Prostate gland (tissue), 2 donors: ENCODE results near the gene CEP57L1.
A peak's percentile ranks its signal among the peaks of the same experiment; 100 is the strongest.

ENCODE experiments used
- POLR2A ChIP-seq: fragments of 450-650 bp; IDR thresholded peaks from one replicate; pipeline ENCODE4 v1.6.1; 2016; ENCODE audit warnings: antibody characterized with exemption, mild to moderate bottlenecking
- POLR2AphosphoS5 ChIP-seq: sonication (generic); formaldehyde crosslinking; IDR thresholded peaks from one replicate; pipeline ENCODE4 v1.6.1; 2017; ENCODE audit warnings: antibody characterized with exemption
- TF ChIP-seq, protein P1 (sequence below), 4 experiments: fragments of 200-600 bp in 2 of 4; fragments of 450-650 bp in 2 of 4; sonication (generic) in 2 of 4; IDR thresholded peaks; 1 replicate in 3 of 4; 2 replicates in 1 of 4; pipeline ENCODE4 v1.5.1; 2016 to 2019; ENCODE audit warnings: antibody characterized with exemption in 4 of 4, mild to moderate bottlenecking in 2 of 4, moderate library complexity in 2 of 4

DNA sequence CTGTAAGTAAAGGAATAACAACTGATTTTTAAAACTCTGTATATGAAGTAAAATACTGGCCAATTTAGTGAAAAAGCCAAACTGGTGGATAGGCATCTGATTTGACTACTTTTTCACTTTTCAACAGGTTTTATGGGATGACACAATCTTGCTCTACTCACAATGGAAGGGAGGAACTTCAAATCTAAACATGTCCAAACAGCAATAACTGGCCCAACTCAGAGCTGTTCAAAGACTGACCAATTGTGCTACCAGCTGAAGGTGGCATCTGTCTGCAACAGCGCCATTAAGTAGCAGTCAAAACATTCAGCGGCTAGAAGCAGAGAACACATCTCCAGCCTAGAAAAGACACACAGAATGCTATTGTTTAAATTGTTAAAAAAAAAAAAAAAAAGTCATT lies 45.3 kb upstream of the CEP57L1 start:
- TF ChIP-seq, protein P1, sequence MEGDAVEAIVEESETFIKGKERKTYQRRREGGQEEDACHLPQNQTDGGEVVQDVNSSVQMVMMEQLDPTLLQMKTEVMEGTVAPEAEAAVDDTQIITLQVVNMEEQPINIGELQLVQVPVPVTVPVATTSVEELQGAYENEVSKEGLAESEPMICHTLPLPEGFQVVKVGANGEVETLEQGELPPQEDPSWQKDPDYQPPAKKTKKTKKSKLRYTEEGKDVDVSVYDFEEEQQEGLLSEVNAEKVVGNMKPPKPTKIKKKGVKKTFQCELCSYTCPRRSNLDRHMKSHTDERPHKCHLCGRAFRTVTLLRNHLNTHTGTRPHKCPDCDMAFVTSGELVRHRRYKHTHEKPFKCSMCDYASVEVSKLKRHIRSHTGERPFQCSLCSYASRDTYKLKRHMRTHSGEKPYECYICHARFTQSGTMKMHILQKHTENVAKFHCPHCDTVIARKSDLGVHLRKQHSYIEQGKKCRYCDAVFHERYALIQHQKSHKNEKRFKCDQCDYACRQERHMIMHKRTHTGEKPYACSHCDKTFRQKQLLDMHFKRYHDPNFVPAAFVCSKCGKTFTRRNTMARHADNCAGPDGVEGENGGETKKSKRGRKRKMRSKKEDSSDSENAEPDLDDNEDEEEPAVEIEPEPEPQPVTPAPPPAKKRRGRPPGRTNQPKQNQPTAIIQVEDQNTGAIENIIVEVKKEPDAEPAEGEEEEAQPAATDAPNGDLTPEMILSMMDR (IDR thresholded peaks at IDR 0.05) = no peak
- peak; percentile 51 for TF ChIP-seq POLR2AphosphoS5
- no peak for TF ChIP-seq POLR2A
